ENCODE measurements around the gene KLHDC3. TPM values are rescaled to one million over a fixed set of nuclear protein-coding genes. Genes with fewer than 3 reads are reported as not detected.

KLHDC3 gene
- total and polyA plus RNA-seq, 2 experiments from 2014 or later = 90.5 to 99.5 TPM

GRCh38 chr6:43062818-43063217 lies 48.8 kb downstream of the KLHDC3 start:
- no peak for TF ChIP-seq CTCF (IDR thresholded peaks at IDR 0.05; ENCODE audit: poor library complexity)
- no peak for TF ChIP-seq EZH2phosphoT487 (IDR thresholded peaks at IDR 0.05; ENCODE audit: low read depth, severe bottlenecking, unreplicated experiment)
- no peak for TF ChIP-seq EZH2 (IDR thresholded peaks at IDR 0.05; ENCODE audit: borderline replicate concordance)
- no peaks in the 10 kb centered on the region for H3K36me3 ChIP-seq (replicated peaks; ENCODE audit: insufficient read depth, low read depth)
- H4K20me1 ChIP-seq (ENCODE audit: insufficient read depth, poor library complexity, severe bottlenecking) = no peaks in the 10 kb centered on the region
- no peaks in the 10 kb centered on the region for H3K27me3 ChIP-seq
- H3K4me1 ChIP-seq (ENCODE audit: insufficient read depth) = peaks cover 10% of the 10 kb centered on the region
- H3K79me2 ChIP-seq = peaks cover 56% of the 10 kb centered on the region
- H3K9me2 ChIP-seq (replicated peaks; ENCODE audit: insufficient read depth) = no peaks in the 10 kb centered on the region
- no peak overlapping the region for H3K27ac ChIP-seq
- DNase-seq (ENCODE audit: low spot score) = no peak
- H3K4me3 ChIP-seq = no peak overlapping the region
- H3K4me2 ChIP-seq = no peak overlapping the region
- WGBS (ENCODE audit: low lambda C conversion rate, missing lambda C conversion rate) = 98% methylated on average over 12 of the region's 12 CpGs
- no peaks in the 10 kb centered on the region for H3K9me3 ChIP-seq (ENCODE audit: low read depth)
- no peak overlapping the region for H2AFZ ChIP-seq

- Histone ChIP-seq H4K20me1 (ENCODE audit: insufficient read depth, poor library complexity, severe bottlenecking) (no peaks in the 10 kb centered on the region), H2AFZ (no peak overlapping the region), H3K4me3 (no peak overlapping the region), H3K9me3 (ENCODE audit: low read depth) (no peaks in the 10 kb centered on the region), H3K9me2 (replicated peaks; ENCODE audit: insufficient read depth) (no peaks in the 10 kb centered on the region), H3K36me3 (replicated peaks; ENCODE audit: insufficient read depth, low read depth) (no peaks in the 10 kb centered on the region), H3K4me2 (no peak overlapping the region), H3K27ac (no peak overlapping the region), H3K79me2 (no peaks in the 10 kb centered on the region), H3K4me1 (ENCODE audit: insufficient read depth) (peaks cover 10% of the 10 kb centered on the region), H3K27me3 (no peaks in the 10 kb centered on the region)
- 62% methylated on average over 6 of the region's 6 CpGs for whole genome bisulfite sequencing (ENCODE audit: low lambda C conversion rate, missing lambda C conversion rate)
- DNase-seq (ENCODE audit: low spot score) = peak; percentile 76
- TF ChIP-seq EZH2phosphoT487 (IDR thresholded peaks at IDR 0.05; ENCODE audit: low read depth, severe bottlenecking, unreplicated experiment) = no peak
- TF ChIP-seq CTCF (IDR thresholded peaks at IDR 0.05; ENCODE audit: poor library complexity) = peak; percentile 63
Observed at GRCh38 chr6:43070028-43070632, 56.1 kb downstream of the KLHDC3 start.

Other genes with a start within 250 kb of the KLHDC3 start
- 6.3 and 8.1 TPM in 2 replicates for gene BICRAL, start 232.2 kb upstream of the KLHDC3 start, total RNA-seq
- 2.1 and 3.1 TPM in 2 replicates for gene BICRAL, start 232.2 kb upstream of the KLHDC3 start, polyA plus RNA-seq
- gene RPL7L1, start 134.6 kb upstream of the KLHDC3 start, total RNA-seq = 94.9 and 111 TPM in 2 replicates
- 63.0 and 69.5 TPM in 2 replicates for gene RPL7L1, start 134.6 kb upstream of the KLHDC3 start, polyA plus RNA-seq
- not detected in 2 replicates for gene PTCRA, start 98.2 kb upstream of the KLHDC3 start, total RNA-seq
- gene PTCRA, start 98.2 kb upstream of the KLHDC3 start, polyA plus RNA-seq = not detected in 2 replicates
- gene CNPY3, start 84.8 kb upstream of the KLHDC3 start, total RNA-seq = 53.8 and 71.8 TPM in 2 replicates
- gene CNPY3, start 84.8 kb upstream of the KLHDC3 start, polyA plus RNA-seq = 137 and 152 TPM in 2 replicates
- 4.4 and 6.5 TPM in 2 replicates for gene GNMT, start 53.5 kb upstream of the KLHDC3 start, total RNA-seq
- gene GNMT, start 53.5 kb upstream of the KLHDC3 start, polyA plus RNA-seq = 10.4 and 16.2 TPM in 2 replicates
- 32.4 and 39.4 TPM in 2 replicates for gene PEX6, start 35.1 kb upstream of the KLHDC3 start, total RNA-seq
- gene PEX6, start 35.1 kb upstream of the KLHDC3 start, polyA plus RNA-seq = 36.0 and 46.1 TPM in 2 replicates
- gene PPP2R5D, start 29.7 kb upstream of the KLHDC3 start, total RNA-seq = 35.2 and 40.2 TPM in 2 replicates
- gene PPP2R5D, start 29.7 kb upstream of the KLHDC3 start, polyA plus RNA-seq = 28.3 and 30.8 TPM in 2 replicates
- 72.9 and 73.3 TPM in 2 replicates for gene MEA1, start 303 bp upstream of the KLHDC3 start, total RNA-seq
- gene MEA1, start 303 bp upstream of the KLHDC3 start, polyA plus RNA-seq = 117 and 127 TPM in 2 replicates
- 75.8 and 83.2 TPM in 2 replicates for gene RRP36, start 7.4 kb downstream of the KLHDC3 start, total RNA-seq
- gene RRP36, start 7.4 kb downstream of the KLHDC3 start, polyA plus RNA-seq = 72.5 and 73.2 TPM in 2 replicates
- gene CUL7, start 39.6 kb downstream of the KLHDC3 start, total RNA-seq = 46.1 and 58.2 TPM in 2 replicates
- gene CUL7, start 39.6 kb downstream of the KLHDC3 start, polyA plus RNA-seq = 39.2 and 46.4 TPM in 2 replicates
- gene MRPL2, start 45.2 kb downstream of the KLHDC3 start, total RNA-seq = 24.7 and 28.8 TPM in 2 replicates
- gene MRPL2, start 45.2 kb downstream of the KLHDC3 start, polyA plus RNA-seq = 68.4 and 81.8 TPM in 2 replicates
- gene KLC4, start 45.4 kb downstream of the KLHDC3 start, total RNA-seq = 73.4 and 73.5 TPM in 2 replicates
- gene KLC4, start 45.4 kb downstream of the KLHDC3 start, polyA plus RNA-seq = 67.5 and 68.9 TPM in 2 replicates
- gene PTK7, start 62.1 kb downstream of the KLHDC3 start, total RNA-seq = 108 and 127 TPM in 2 replicates
- 159 and 162 TPM in 2 replicates for gene PTK7, start 62.1 kb downstream of the KLHDC3 start, polyA plus RNA-seq
- 19.1 and 22.0 TPM in 2 replicates for gene SRF, start 157.0 kb downstream of the KLHDC3 start, total RNA-seq
- 7.4 and 9.3 TPM in 2 replicates for gene SRF, start 157.0 kb downstream of the KLHDC3 start, polyA plus RNA-seq
- gene CUL9, start 167.9 kb downstream of the KLHDC3 start, total RNA-seq = 13.4 and 26.2 TPM in 2 replicates
- gene CUL9, start 167.9 kb downstream of the KLHDC3 start, polyA plus RNA-seq = 20.1 and 22.3 TPM in 2 replicates
- gene DNPH1, start 215.2 kb downstream of the KLHDC3 start, total RNA-seq = 105 and 124 TPM in 2 replicates
- 136 and 153 TPM in 2 replicates for gene DNPH1, start 215.2 kb downstream of the KLHDC3 start, polyA plus RNA-seq
- gene TTBK1, start 229.2 kb downstream of the KLHDC3 start, total RNA-seq = 0.36 and 1.1 TPM in 2 replicates
- 0.34 and 0.52 TPM in 2 replicates for gene TTBK1, start 229.2 kb downstream of the KLHDC3 start, polyA plus RNA-seq